Activated CD4-positive, alpha-beta T cell treated with anti-CD3 and anti-CD28 coated beads for 1 hour (primary cell): ENCODE data around the gene CLDN6.

ENCODE experiments used
- DNase-seq: peaks from one replicate; pipeline ENCODE4 v3.0.0-alpha.2; 2020

The CLDN6 gene

GRCh38 chr16:2983706-2984136, 34.3 kb downstream of the CLDN6 start:
- peak; percentile 48 for DNase-seq

GRCh38 chr16:2982402-2982801, 35.6 kb downstream of the CLDN6 start:
- no peak for DNase-seq

- no peak for DNase-seq
These were observed 36.1 kb downstream of the CLDN6 start for GRCh38 chr16:2981899-2982250.

- no peak for DNase-seq
These were observed 36.6 kb downstream of the CLDN6 start for GRCh38 chr16:2981177-2981898.

DNA sequence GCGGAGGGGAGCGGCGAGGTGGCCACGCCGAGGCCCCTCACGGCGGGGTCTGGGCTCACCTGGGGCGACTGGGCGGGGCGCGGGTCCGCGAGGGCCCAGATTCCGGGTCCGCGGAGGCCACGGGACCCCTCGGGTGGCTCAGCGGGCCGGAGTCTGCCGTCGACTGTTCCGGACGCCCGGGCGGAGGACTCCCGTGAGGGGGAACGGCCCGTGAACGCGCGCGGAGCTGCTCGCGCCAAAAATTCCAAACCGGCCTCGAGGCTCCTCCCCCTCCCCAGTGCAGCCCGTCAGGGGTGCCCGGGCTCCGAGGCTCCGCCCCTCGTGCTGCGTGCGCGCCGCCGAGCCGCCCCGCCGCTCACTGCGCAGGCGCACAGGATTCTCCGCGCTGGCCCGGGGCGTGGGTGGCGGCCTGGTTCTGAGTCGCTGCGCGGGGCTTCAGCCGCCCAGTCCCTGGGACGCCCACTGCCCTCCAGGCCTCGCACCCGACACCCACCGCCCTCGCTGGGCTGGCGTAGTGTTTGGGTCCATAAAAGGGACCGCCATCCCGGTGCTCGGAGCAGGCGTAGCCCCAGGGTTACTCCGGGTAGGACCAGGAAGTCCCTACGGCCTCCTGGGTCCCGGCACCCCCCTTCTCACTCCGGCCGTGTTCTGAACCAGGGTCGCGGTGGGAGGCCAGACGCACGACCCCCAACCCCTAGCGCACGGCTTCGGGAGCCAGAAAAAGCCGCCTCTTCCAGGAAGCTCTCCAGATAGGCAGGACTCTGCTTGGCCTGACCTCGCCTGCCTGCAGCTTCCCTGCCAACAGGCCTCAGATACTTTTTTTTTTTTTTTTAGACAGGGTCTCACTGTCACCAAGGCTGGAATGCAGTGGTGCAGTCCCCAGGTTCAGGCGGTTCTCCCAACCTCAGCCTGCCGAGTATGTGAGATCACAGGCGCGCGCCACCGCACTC, 37.5 kb downstream of the CLDN6 start, which contains the start of gene PKMYT1:
Gene PKMYT1, minus strand, starts transcription at position 220 of the 950 bp plus-strand sequence. CDS start 789 bp downstream, outside the sequence.
- peak; percentile 92 for DNase-seq

GRCh38 chr16:2979669-2980226, 38.2 kb downstream of the CLDN6 start:
- no peak for DNase-seq

DNA sequence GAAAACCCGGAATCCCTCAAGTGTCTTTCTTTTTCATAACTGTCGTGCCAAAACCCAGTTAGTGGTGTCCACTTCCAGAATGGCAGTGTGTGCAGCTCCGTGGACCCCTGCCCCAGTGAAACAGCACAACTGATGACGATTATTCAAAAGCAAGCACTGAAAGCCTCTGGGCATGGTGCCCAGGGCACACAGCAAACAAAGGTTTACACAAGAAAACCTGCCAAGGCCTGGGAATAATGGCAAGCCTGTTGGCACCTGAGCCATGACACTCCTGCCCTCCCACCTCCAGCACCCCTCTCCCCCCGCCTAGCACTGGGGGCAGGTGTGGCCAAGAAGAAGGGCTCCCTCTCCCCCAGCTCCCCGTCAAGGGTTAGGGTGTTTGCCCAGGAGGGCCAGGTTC, 40.5 kb downstream of the CLDN6 start:
- DNase-seq: no peak

- no peak for DNase-seq
These were observed 41.3 kb downstream of the CLDN6 start for GRCh38 chr16:2976673-2977072.

GRCh38 chr16:2976201-2976600, 41.8 kb downstream of the CLDN6 start:
- no peak for DNase-seq

GRCh38 chr16:2975161-2975795, 42.7 kb downstream of the CLDN6 start:
- no peak for DNase-seq

- DNase-seq: no peak
These were observed 43.5 kb downstream of the CLDN6 start for GRCh38 chr16:2974319-2975056.

GRCh38 chr16:2973605-2974318, 44.2 kb downstream of the CLDN6 start:
- no peak for DNase-seq

DNA sequence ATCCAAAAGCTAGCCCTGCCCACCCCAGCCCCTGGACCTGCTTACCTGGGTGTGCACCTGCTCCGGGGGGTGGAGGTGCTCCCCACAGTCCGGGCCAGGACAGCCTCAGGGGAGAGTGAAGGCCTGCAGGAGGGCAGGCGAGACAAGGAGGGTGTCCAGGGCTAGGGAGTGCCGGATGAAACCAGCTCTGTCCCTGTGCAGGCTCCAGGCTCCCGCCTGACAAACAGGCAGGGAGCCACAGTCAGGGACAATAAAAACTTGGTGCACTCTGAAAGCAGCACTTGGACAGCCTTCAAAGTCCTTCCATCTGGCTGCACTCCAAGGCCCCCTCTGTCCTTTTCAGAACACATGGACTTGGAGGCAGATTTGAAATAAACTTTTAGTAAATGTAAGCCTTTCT, 44.9 kb downstream of the CLDN6 start:
- DNase-seq: no peak

- no peak for DNase-seq
These were observed 45.8 kb downstream of the CLDN6 start for GRCh38 chr16:2971985-2972784.

DNA sequence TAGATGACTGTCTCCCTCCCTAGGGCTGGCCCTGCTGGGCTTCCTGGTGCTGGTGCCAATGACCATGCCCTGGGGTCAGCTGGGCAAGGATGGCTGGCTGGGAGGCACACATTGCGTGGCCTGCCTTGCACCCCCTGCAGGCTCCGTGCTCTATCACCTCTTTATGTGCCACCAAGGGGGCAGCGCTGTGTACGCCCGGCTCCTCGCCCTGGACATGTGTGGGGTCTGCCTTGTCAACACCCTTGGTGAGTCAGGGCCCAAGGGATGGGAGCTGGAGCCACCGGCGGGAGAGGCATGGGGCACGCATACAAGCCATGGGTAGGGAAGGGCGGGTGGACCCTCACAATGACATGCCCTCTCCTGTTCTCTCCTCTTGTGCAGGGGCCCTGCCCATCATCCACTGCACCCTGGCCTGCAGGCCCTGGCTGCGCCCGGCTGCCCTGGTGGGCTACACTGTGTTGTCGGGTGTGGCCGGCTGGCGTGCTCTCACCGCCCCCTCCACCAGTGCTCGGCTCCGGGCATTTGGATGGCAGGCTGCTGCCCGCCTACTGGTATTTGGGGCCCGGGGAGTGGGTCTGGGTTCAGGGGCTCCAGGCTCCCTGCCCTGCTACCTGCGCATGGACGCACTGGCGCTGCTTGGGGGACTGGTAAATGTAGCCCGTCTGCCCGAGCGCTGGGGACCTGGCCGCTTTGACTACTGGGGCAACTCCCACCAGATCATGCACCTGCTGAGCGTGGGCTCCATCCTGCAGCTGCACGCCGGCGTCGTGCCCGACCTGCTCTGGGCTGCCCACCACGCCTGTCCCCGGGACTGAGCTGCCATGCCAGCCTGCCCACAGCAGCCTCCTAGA, 46.6 kb downstream of the CLDN6 start:
- no peak for DNase-seq

- no peak for DNase-seq
These were observed 47.4 kb downstream of the CLDN6 start for GRCh38 chr16:2970563-2970962.

DNA sequence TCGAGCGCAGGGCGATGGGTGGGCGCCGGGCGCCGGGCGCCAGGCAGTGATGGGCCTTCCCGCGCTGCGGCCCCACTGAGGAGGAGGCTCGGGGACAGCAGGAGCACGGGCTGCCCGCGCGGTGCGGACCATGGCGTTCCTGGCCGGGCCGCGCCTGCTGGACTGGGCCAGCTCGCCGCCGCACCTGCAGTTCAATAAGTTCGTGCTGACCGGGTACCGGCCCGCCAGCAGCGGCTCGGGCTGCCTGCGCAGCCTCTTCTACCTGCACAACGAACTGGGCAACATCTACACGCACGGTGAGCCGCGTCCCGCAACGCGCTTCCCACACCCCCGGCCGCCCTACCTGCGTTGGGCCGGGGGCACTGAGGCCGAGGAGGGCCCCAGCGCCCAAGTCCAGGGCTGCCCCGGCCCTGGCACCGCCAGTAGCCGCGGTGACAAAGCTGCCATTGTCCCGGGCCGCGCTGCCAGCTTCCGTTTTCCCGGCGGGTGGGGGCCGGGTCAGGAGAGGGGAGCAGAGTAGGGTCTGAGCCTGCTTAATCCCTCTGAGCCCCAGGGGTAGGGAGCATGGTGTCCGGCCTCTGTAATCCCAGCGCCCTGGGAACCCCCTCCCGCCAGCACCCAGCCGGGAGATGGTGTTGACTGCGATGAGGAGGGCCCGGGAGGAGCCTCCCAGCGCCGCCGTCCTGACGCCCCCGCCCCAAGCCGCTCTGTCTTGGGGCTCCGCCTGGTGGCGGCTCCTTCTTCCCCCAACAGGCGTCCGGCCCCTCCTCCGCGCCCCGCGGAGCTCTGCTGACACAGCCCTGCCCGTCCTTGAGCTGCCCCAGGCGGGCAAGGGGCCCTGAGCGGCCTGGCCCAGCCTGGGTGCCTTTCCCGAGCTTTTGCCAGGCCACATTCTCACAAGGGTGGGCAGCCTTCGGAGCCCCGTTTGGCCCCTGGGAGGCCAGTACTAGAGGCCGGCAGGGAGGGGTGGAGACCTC, 48.1 kb downstream of the CLDN6 start:
- DNase-seq: peak; percentile 43

DNA sequence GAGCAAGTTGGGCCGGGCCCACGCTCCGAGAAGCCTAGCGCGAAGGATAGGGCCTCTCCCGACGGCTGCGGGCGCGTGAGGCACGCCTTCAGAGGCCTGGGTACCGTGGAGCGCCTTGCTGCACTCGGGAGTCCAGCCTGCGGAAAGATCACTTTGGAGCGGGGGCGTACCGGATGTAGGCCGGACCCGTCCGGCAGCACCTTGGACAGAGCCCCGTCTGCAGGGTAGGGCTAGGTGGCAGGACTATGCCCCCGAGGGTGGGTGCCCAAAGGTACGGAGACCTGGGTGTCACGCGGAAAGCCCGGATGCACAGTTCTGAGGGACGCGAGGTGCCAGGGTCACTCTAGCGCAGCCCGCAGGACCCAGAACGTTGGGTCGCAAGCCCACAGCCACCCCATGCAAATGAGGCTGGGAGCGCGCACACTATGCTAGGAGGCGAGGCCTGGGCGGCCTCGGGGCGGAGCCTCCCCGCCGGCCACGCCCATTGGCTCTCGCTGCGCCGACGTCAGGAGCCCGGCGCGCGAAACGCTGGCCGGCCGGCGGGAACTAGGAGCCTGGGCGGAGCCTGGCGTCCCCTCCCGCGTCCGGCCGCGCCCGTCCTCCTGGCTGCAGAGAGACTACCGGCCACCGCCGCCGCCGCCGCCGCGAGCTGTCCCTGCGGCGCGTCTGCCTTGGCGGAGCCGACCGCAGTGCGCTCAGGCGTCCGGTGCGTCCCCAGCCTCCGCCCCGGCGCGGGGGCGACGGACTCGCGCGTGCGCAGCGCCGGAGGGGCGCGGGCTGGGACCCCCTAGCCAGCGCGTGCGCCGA, 49.0 kb downstream of the CLDN6 start, which contains the start of gene PAQR4:
Gene PAQR4, plus strand, starts transcription at position 611 of the 807 bp plus-strand sequence. CDS start 327 bp downstream, outside the sequence.
- DNase-seq: peak; percentile 58
